Fibroblast of villous mesenchyme (primary cell): ENCODE measurements around the gene DLX5. TPM values are rescaled to one million over a fixed set of nuclear protein-coding genes. Genes with fewer than 3 reads are reported as not detected.
A peak's percentile ranks its signal among the peaks of the same experiment; 100 is the strongest.

Experiments used
- DNase-seq: peaks from one replicate; pipeline ENCODE4 v3.0.0-alpha.2; 2010; ENCODE audit warnings: low read depth
- H3K4me3 ChIP-seq: 2 replicates; pipeline ENCODE4 v1.5.1; 2011; ENCODE audit warnings: low read depth, mild to moderate bottlenecking, low read length
- total RNA-seq: library from RNA; depleted of rRNA; stranded (reverse); fragments of >200 nt; gene quantifications from 2 replicates; pipeline ENCODE4 v1.2.3, GENCODE V29; 2012
- TF ChIP-seq, protein P1 (sequence below): IDR thresholded peaks from 2 replicates; pipeline ENCODE4 v1.5.1; 2012; ENCODE audit warnings: low read depth, mild to moderate bottlenecking, low read length; ENCODE audit not compliant: insufficient read depth

The DLX5 gene
- total RNA-seq, 1 donor: not detected

- no peak overlapping the region for H3K4me3 ChIP-seq
- no peak for DNase-seq
- TF ChIP-seq, protein P1, sequence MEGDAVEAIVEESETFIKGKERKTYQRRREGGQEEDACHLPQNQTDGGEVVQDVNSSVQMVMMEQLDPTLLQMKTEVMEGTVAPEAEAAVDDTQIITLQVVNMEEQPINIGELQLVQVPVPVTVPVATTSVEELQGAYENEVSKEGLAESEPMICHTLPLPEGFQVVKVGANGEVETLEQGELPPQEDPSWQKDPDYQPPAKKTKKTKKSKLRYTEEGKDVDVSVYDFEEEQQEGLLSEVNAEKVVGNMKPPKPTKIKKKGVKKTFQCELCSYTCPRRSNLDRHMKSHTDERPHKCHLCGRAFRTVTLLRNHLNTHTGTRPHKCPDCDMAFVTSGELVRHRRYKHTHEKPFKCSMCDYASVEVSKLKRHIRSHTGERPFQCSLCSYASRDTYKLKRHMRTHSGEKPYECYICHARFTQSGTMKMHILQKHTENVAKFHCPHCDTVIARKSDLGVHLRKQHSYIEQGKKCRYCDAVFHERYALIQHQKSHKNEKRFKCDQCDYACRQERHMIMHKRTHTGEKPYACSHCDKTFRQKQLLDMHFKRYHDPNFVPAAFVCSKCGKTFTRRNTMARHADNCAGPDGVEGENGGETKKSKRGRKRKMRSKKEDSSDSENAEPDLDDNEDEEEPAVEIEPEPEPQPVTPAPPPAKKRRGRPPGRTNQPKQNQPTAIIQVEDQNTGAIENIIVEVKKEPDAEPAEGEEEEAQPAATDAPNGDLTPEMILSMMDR: no peak
These were observed 16.2 kb downstream of the DLX5 start for GRCh38 chr7:97008275-97008917.

- no peak overlapping the region for H3K4me3 ChIP-seq
- TF ChIP-seq, protein P1: no peak
- DNase-seq: no peak
These were observed 17.1 kb downstream of the DLX5 start for GRCh38 chr7:97007583-97007861.

DNA sequence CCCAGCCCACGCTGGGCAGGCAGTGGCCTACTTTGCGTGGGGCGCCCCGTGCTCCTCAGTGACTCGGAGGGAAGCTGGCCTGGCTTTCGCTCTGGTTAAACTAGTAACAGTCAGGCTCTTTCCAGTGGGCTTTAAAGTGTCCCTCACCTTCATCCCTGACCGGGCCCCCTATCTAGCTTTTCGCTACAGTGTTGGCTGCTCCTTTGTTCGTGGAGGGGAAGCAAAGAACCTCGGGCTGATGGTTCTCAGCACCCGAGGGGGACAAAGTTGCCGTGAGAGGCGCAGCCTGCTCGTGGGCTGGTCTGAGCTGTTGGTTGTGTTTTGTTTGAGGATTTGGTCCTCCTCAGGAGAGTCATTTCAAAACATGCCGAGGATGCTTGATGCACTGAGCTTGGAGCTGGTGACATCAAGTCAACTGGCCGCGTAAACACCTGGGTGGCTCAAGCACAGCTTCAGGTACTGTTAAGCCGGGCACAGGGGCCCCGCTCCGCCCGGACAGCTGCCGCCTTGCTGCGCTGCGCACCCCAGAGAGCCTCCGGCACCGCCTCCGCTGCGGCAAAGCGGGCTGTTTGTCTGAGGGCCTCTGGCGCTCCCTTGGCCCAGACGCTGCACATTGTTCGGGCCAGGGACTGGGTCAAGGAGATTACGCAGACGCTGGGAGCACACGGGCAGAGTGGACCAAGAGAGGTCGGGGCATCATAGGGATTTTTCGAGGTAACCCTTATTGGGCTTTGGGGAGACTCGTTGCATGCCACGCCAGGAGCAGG, 17.6 kb downstream of the DLX5 start:
- DNase-seq: no peak
- TF ChIP-seq, protein P1: no peak
- H3K4me3 ChIP-seq: no peak overlapping the region

GRCh38 chr7:97006055-97006815, 18.4 kb downstream of the DLX5 start:
- TF ChIP-seq, protein P1: no peak
- DNase-seq: peak; percentile 22
- peak overlapping the region; percentile 29 for H3K4me3 ChIP-seq

GRCh38 chr7:97005183-97006054, 19.2 kb downstream of the DLX5 start, which contains the start of gene DLX6:
Gene DLX6 (plus strand): TSS chr7:97005553. CDS start chr7:97005978, 425 bp downstream.
- peak within 1 kb of the TSS; percentile 29 for H3K4me3 ChIP-seq
- peak; percentile 22 for DNase-seq
- TF ChIP-seq, protein P1: no peak
